MCF 10A (cell line): ENCODE measurements around the gene SND1. TPM values are rescaled to one million over a fixed set of nuclear protein-coding genes. Genes with fewer than 3 reads are reported as not detected.

Experiments used
- BruUV-seq: library from RNA; stranded (reverse); fragments of 400-500 nt; replicated peaks from 2 replicates; lab custom pipeline; 2021; lab: Mats Ljungman, UMichigan
- CTCF ChIA-PET: fragments of 300-600 bp; sonication (Branson Sonifier 250); formaldehyde crosslinking; extraction: SDS; loops from one replicate; lab custom pipeline; 2021; ENCODE audit warnings: antibody characterized with exemption, inconsistent platforms; lab: Yijun Ruan, JAX
- POLR2A ChIA-PET: fragments of 300-600, 350-650 bp; sonication (Branson Sonifier 250); formaldehyde crosslinking; extraction: SDS; loops from one replicate; lab custom pipeline; 2020; ENCODE audit warnings: antibody characterized with exemption, inconsistent platforms; lab: Yijun Ruan, JAX
- DNase-seq: peaks from one replicate; pipeline ENCODE4 v3.0.0-alpha.2; 2018; ENCODE audit not compliant: unreplicated experiment
- H3K27ac Mint-ChIP-seq: one replicate; pipeline ENCODE4 v1.8.0; 2022; ENCODE audit warnings: mild to moderate bottlenecking, low read depth, mixed read lengths; ENCODE audit not compliant: unreplicated experiment
- H3K27me3 Mint-ChIP-seq: one replicate; pipeline ENCODE4 v1.8.0; 2022; ENCODE audit warnings: mixed read lengths; ENCODE audit not compliant: insufficient read depth, unreplicated experiment
- H3K36me3 Mint-ChIP-seq: one replicate; pipeline ENCODE4 v1.8.0; 2022; ENCODE audit warnings: mild to moderate bottlenecking, moderate library complexity, mixed read lengths; ENCODE audit not compliant: insufficient read depth, unreplicated experiment
- H3K4me1 Mint-ChIP-seq: one replicate; pipeline ENCODE4 v1.8.0; 2022; ENCODE audit warnings: mixed read lengths; ENCODE audit not compliant: insufficient read depth, unreplicated experiment
- H3K4me3 Mint-ChIP-seq: one replicate; pipeline ENCODE4 v1.8.0; 2022; ENCODE audit warnings: mild to moderate bottlenecking, moderate library complexity, mixed read lengths; ENCODE audit not compliant: unreplicated experiment
- H3K9me3 Mint-ChIP-seq: one replicate; pipeline ENCODE4 v1.8.0; 2022; ENCODE audit warnings: mixed read lengths; ENCODE audit not compliant: unreplicated experiment
- intact Hi-C: fragments of 100-400 bp; cut with micrococcal nuclease; formaldehyde crosslinking; loops from 2 replicates; pipeline ENCODE4 v1.14.1; 2022
- total RNA-seq: library from RNA; stranded (reverse); gene quantifications from 2 replicates; pipeline ENCODE4 v1.2.3, GENCODE V29; 2022
- TF ChIP-seq, protein P1 (sequence below): fragments of 200-600 bp; IDR thresholded peaks from one replicate; pipeline ENCODE4 v1.8.0; 2022; ENCODE audit warnings: antibody characterized with exemption, mild to moderate bottlenecking; ENCODE audit not compliant: unreplicated experiment

SND1 gene
- total RNA-seq, 1 experiment from 2014 or later, result 297 TPM

DNA sequence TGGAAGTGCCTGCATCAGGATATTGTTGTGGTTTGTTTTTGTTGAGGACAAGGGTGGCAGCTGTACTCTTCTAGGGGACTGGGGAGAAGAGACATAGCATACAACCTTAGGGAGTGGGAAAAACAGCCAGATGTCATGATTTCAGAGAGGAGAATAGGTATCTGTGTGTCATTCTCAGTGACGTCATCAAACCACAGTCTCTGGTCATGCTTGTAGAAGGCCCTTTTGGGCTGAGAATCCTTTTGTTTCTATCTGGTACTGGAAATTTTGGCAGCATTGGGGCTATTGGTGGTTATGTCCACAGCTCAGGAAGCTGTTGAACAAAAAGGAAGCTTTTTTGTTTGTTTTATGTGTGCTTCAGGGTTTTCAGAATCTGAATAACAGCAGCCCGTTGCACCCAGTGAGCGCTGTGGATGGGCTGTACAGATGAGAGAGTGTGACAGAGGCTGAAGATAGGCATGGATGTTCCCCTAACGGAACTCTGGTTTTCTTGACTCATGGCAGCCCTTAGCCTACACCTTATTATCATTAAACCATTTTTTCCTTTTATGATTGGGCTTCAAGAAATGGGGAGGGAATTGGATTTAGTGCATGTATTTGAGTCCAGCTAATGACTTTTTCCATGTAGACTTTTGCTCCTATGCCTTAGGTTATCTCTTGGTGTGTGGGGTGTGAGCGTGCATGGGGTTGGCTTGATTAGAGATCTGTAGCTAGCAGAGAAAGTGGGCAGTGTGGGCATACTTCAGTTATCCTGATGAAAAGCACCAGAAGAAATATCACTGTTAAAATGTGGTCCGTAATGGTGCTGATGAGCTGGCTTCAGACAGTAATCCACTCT, 65.7 kb downstream of the SND1 start:
- no peaks in the 10 kb centered on the region for H3K27me3 Mint-ChIP-seq
- POLR2A ChIA-PET, result interaction anchor here (0.6 to 0.9 kb wide), 2 partner anchors 57 to 482 kb away, joined by 4 to 6 read pairs; no protein-coding TSS in a partner anchor
- no peak overlapping the region for H3K4me3 Mint-ChIP-seq
- no peaks in the 10 kb centered on the region for H3K4me1 Mint-ChIP-seq
- no peak overlapping the region for H3K27ac Mint-ChIP-seq
- TF ChIP-seq, protein P1, sequence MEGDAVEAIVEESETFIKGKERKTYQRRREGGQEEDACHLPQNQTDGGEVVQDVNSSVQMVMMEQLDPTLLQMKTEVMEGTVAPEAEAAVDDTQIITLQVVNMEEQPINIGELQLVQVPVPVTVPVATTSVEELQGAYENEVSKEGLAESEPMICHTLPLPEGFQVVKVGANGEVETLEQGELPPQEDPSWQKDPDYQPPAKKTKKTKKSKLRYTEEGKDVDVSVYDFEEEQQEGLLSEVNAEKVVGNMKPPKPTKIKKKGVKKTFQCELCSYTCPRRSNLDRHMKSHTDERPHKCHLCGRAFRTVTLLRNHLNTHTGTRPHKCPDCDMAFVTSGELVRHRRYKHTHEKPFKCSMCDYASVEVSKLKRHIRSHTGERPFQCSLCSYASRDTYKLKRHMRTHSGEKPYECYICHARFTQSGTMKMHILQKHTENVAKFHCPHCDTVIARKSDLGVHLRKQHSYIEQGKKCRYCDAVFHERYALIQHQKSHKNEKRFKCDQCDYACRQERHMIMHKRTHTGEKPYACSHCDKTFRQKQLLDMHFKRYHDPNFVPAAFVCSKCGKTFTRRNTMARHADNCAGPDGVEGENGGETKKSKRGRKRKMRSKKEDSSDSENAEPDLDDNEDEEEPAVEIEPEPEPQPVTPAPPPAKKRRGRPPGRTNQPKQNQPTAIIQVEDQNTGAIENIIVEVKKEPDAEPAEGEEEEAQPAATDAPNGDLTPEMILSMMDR, result no peak
- peaks cover 81% of the 10 kb centered on the region for H3K36me3 Mint-ChIP-seq
- BruUV-seq, result no TSS peak
- intact Hi-C loops, result no loop called here
- no peaks in the 10 kb centered on the region for H3K9me3 Mint-ChIP-seq
- CTCF ChIA-PET, result interaction anchor here (0.6 to 5.6 kb wide), 3 partner anchors 9 to 491 kb away, joined by 3 to 50 read pairs (median 4); no protein-coding TSS in a partner anchor
- DNase-seq, result peak; percentile 5

DNA sequence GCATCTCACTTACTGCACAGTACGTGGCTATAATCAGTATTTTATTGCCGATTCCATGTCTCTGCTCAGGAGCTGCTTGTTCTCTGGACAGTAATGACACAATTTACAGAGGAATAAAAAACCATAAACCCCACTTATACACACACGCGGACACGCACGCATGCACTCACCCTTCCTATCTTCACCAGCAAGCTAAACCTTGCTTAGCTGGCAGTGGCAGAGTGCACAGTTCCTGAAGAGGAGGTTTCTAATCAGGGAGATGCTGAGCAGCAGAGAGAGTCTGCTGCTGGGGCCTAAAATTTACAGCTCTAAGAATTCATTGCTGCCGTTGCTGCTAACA, 66.3 kb downstream of the SND1 start:
- TF ChIP-seq, protein P1, result no peak
- POLR2A ChIA-PET, result interaction anchor here (0.6 to 1.2 kb wide), 3 partner anchors 8 to 482 kb away, joined by 4 to 6 read pairs (median 4); no protein-coding TSS in a partner anchor
- Mint-ChIP-seq H3K27me3 (no peaks in the 10 kb centered on the region), H3K27ac (no peak overlapping the region), H3K36me3 (peaks cover 87% of the 10 kb centered on the region), H3K4me3 (no peak overlapping the region), H3K4me1 (no peaks in the 10 kb centered on the region), H3K9me3 (no peaks in the 10 kb centered on the region)
- intact Hi-C loops, result no loop called here
- BruUV-seq, result no TSS peak
- DNase-seq, result no peak
- CTCF ChIA-PET, result interaction anchor here (0.6 to 5.6 kb wide), 5 partner anchors 10 to 491 kb away, joined by 3 to 50 read pairs (median 4); no protein-coding TSS in a partner anchor

DNA sequence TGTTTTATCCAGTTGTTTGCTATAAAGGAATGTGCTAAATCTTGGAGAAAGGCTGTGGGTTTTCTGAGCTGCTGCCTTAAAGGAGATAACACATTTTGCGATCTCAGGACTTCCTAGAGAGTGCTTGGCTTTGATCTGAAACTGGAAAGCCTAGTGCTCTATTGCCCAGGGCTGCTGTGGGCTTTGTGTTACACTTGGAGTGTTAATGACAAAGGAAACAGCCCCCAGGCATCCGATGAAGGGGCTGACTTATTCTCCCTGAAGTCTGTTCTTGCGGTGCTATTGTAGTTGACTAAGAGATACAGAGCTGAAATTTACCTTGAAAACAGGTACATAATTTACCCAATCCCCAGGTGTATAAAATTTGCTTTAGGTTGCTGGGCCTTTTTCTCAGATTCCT, 74.5 kb downstream of the SND1 start:
- intact Hi-C loops, result no loop called here
- Mint-ChIP-seq H3K4me3 (no peak overlapping the region), H3K36me3 (peaks cover 77% of the 10 kb centered on the region)

More for the DNA sequence above, 74.5 kb downstream of the SND1 start:
- Mint-ChIP-seq H3K4me1 (peaks cover 3% of the 10 kb centered on the region), H3K27me3 (no peaks in the 10 kb centered on the region), H3K9me3 (no peaks in the 10 kb centered on the region), H3K27ac (no peak overlapping the region)
- POLR2A ChIA-PET, result interaction anchor here (0.5 to 1.1 kb wide), 2 partner anchors 8 to 618 kb away, joined by 3 to 4 read pairs; no protein-coding TSS in a partner anchor
- BruUV-seq, result no TSS peak
- CTCF ChIA-PET, result interaction anchor here (0.7 to 6.4 kb wide), 4 partner anchors 12 to 483 kb away, joined by 3 to 50 read pairs (median 10); no protein-coding TSS in a partner anchor
- no peak for DNase-seq
- TF ChIP-seq, protein P1, result no peak
